ENCODE results near the gene DEGS1.

DEGS1 gene

GRCh38 chr1:224183591-224184312, 712 bp downstream of the DEGS1 start:
- H3K14ac ChIP-seq (ENCODE audit: low read length): peak overlapping the region; percentile 90
- H3K9ac ChIP-seq (ENCODE audit: low read length): peak overlapping the region; percentile 94
- H2BK5ac ChIP-seq (ENCODE audit: low read depth, low read length, poor library complexity): peak overlapping the region; percentile 54
- no peaks in the 10 kb centered on the region for H3K9me3 ChIP-seq (ENCODE audit: insufficient read depth, low read depth, low read length)
- peak in 1 of 2 donors; percentile 57 for DNase-seq
- peaks cover 0 to 10% of the 10 kb centered on the region in 2 experiments for H3K36me3 ChIP-seq (ENCODE audit: control insufficient read depth in 1 of 2, insufficient read depth in 2 of 2, low read length in 2 of 2)
- no peak overlapping the region for H3K23ac ChIP-seq (ENCODE audit: low read length)
- H3K79me1 ChIP-seq (ENCODE audit: low read length): peaks cover 11% of the 10 kb centered on the region
- peaks cover 18% of the 10 kb centered on the region for H3K79me2 ChIP-seq (ENCODE audit: control insufficient read depth, insufficient read depth, low read length, poor library complexity)
- H3K4me2 ChIP-seq (ENCODE audit: low read length): peak overlapping the region; percentile 89
- no peaks in the 10 kb centered on the region for H3K27me3 ChIP-seq (ENCODE audit: insufficient read depth, low read length)
- peak overlapping the region; percentile 15 for H2AK5ac ChIP-seq (ENCODE audit: low read length)
- H4K8ac ChIP-seq (ENCODE audit: low read depth, low read length): peak overlapping the region; percentile 86
- H3K4me1 ChIP-seq (ENCODE audit: control insufficient read depth in 1 of 2, insufficient read depth in 2 of 2, low read length in 2 of 2): peaks cover 0 to 4% of the 10 kb centered on the region in 2 experiments
- H3K4me3 ChIP-seq (ENCODE audit: low read depth, low read length): peak overlapping the region; percentile 96
- H4K12ac ChIP-seq (ENCODE audit: low read depth, low read length): peak overlapping the region; percentile 94
- peak overlapping the region; percentile 98 for H3K4ac ChIP-seq (ENCODE audit: low read depth, low read length)
- H2BK120ac ChIP-seq (ENCODE audit: insufficient read depth, low read length, poor library complexity): peak overlapping the region; percentile 64
- H4K91ac ChIP-seq (ENCODE audit: low read depth, low read length): peak overlapping the region; percentile 93
- peak overlapping the region; percentile 79 for H2BK12ac ChIP-seq (ENCODE audit: low read length)
- WGBS (ENCODE audit: extremely low coverage, insufficient coverage, insufficient read length): no CpG with 5 or more reads among the region's 53 CpGs
- H2AFZ ChIP-seq (ENCODE audit: insufficient read depth, low read length, poor library complexity): peak overlapping the region; percentile 82
- peak overlapping the region; percentile 81 for H3K27ac ChIP-seq (ENCODE audit: low read depth, low read length)
- peak overlapping the region; percentile 92 for H3K18ac ChIP-seq (ENCODE audit: low read length)

- no peak overlapping the region for H2BK5ac ChIP-seq (ENCODE audit: low read depth, low read length, poor library complexity)
- peaks cover 2 to 10% of the 10 kb centered on the region in 2 experiments for H3K36me3 ChIP-seq (ENCODE audit: control insufficient read depth in 1 of 2, insufficient read depth in 2 of 2, low read length in 2 of 2)
- DNase-seq: no peak
- H2AK5ac ChIP-seq (ENCODE audit: low read length): no peak overlapping the region
- H3K4me1 ChIP-seq (ENCODE audit: control insufficient read depth in 1 of 2, insufficient read depth in 2 of 2, low read length in 2 of 2): peaks cover 0 to 4% of the 10 kb centered on the region in 2 experiments
- H3K9ac ChIP-seq (ENCODE audit: low read length): no peak overlapping the region
- H3K79me2 ChIP-seq (ENCODE audit: control insufficient read depth, insufficient read depth, low read length, poor library complexity): peaks cover 18% of the 10 kb centered on the region
- no peak overlapping the region for H3K14ac ChIP-seq (ENCODE audit: low read length)
- no peak overlapping the region for H4K12ac ChIP-seq (ENCODE audit: low read depth, low read length)
- H2BK12ac ChIP-seq (ENCODE audit: low read length): no peak overlapping the region
- no CpG with 5 or more reads among the region's 8 CpGs for WGBS (ENCODE audit: extremely low coverage, insufficient coverage, insufficient read length)
- H3K4me2 ChIP-seq (ENCODE audit: low read length): no peak overlapping the region
- no peak overlapping the region for H4K8ac ChIP-seq (ENCODE audit: low read depth, low read length)
- no peak overlapping the region for H2BK120ac ChIP-seq (ENCODE audit: insufficient read depth, low read length, poor library complexity)
- H4K91ac ChIP-seq (ENCODE audit: low read depth, low read length): no peak overlapping the region
- H3K23ac ChIP-seq (ENCODE audit: low read length): no peak overlapping the region
- no peak overlapping the region for H2AFZ ChIP-seq (ENCODE audit: insufficient read depth, low read length, poor library complexity)
- no peak overlapping the region for H3K4me3 ChIP-seq (ENCODE audit: low read depth, low read length)
- H3K4ac ChIP-seq (ENCODE audit: low read depth, low read length): peak overlapping the region; percentile 61
- H3K9me3 ChIP-seq (ENCODE audit: insufficient read depth, low read depth, low read length): no peaks in the 10 kb centered on the region
- H3K18ac ChIP-seq (ENCODE audit: low read length): no peak overlapping the region
- H3K27ac ChIP-seq (ENCODE audit: low read depth, low read length): no peak overlapping the region
- H3K79me1 ChIP-seq (ENCODE audit: low read length): peaks cover 11% of the 10 kb centered on the region
- no peaks in the 10 kb centered on the region for H3K27me3 ChIP-seq (ENCODE audit: insufficient read depth, low read length)
These were observed 2.2 kb downstream of the DEGS1 start for GRCh38 chr1:224185208-224185607.

- DNase-seq: no peak
- Histone ChIP-seq H3K14ac (ENCODE audit: low read length) (no peak overlapping the region), H2AK5ac (ENCODE audit: low read length) (no peak overlapping the region), H3K4ac (ENCODE audit: low read depth, low read length) (no peak overlapping the region), H3K9ac (ENCODE audit: low read length) (no peak overlapping the region), H3K27ac (ENCODE audit: low read depth, low read length) (no peak overlapping the region), H3K27me3 (ENCODE audit: insufficient read depth, low read length) (no peaks in the 10 kb centered on the region), H3K23ac (ENCODE audit: low read length) (no peak overlapping the region), H3K4me2 (ENCODE audit: low read length) (no peak overlapping the region), H4K8ac (ENCODE audit: low read depth, low read length) (no peak overlapping the region), H2BK12ac (ENCODE audit: low read length) (no peak overlapping the region), H2AFZ (ENCODE audit: insufficient read depth, low read length, poor library complexity) (no peak overlapping the region), H3K4me3 (ENCODE audit: low read depth, low read length) (no peak overlapping the region), H3K79me1 (ENCODE audit: low read length) (peaks cover 6% of the 10 kb centered on the region), H4K91ac (ENCODE audit: low read depth, low read length) (no peak overlapping the region), H3K18ac (ENCODE audit: low read length) (no peak overlapping the region), H3K4me1 (ENCODE audit: control insufficient read depth in 1 of 2, insufficient read depth in 2 of 2, low read length in 2 of 2) (peaks cover 0 to 4% of the 10 kb centered on the region in 2 experiments), H3K79me2 (ENCODE audit: control insufficient read depth, insufficient read depth, low read length, poor library complexity) (peaks cover 16% of the 10 kb centered on the region), H4K12ac (ENCODE audit: low read depth, low read length) (no peak overlapping the region), H2BK120ac (ENCODE audit: insufficient read depth, low read length, poor library complexity) (no peak overlapping the region), H3K9me3 (ENCODE audit: insufficient read depth, low read depth, low read length) (no peaks in the 10 kb centered on the region), H2BK5ac (ENCODE audit: low read depth, low read length, poor library complexity) (no peak overlapping the region), H3K36me3 (ENCODE audit: control insufficient read depth in 1 of 2, insufficient read depth in 2 of 2, low read length in 2 of 2) (peaks cover 7 to 15% of the 10 kb centered on the region in 2 experiments)
- no CpG with 5 or more reads among the region's 2 CpGs for WGBS (ENCODE audit: extremely low coverage, insufficient coverage, insufficient read length)
These were observed 5.2 kb downstream of the DEGS1 start for GRCh38 chr1:224188286-224188685.

GRCh38 chr1:224189561-224189960, 6.5 kb downstream of the DEGS1 start:
- Histone ChIP-seq H3K9ac (ENCODE audit: low read length) (no peak overlapping the region), H2AK5ac (ENCODE audit: low read length) (no peak overlapping the region), H3K14ac (ENCODE audit: low read length) (no peak overlapping the region), H4K91ac (ENCODE audit: low read depth, low read length) (no peak overlapping the region), H3K9me3 (ENCODE audit: insufficient read depth, low read depth, low read length) (no peaks in the 10 kb centered on the region), H3K18ac (ENCODE audit: low read length) (no peak overlapping the region), H3K4ac (ENCODE audit: low read depth, low read length) (no peak overlapping the region), H3K27me3 (ENCODE audit: insufficient read depth, low read length) (no peaks in the 10 kb centered on the region), H3K36me3 (ENCODE audit: control insufficient read depth in 1 of 2, insufficient read depth in 2 of 2, low read length in 2 of 2) (peaks cover 11 to 20% of the 10 kb centered on the region in 2 experiments), H3K4me1 (ENCODE audit: control insufficient read depth in 1 of 2, insufficient read depth in 2 of 2, low read length in 2 of 2) (peaks cover 0 to 2% of the 10 kb centered on the region in 2 experiments), H2AFZ (ENCODE audit: insufficient read depth, low read length, poor library complexity) (no peak overlapping the region), H2BK12ac (ENCODE audit: low read length) (no peak overlapping the region), H2BK120ac (ENCODE audit: insufficient read depth, low read length, poor library complexity) (no peak overlapping the region), H3K4me2 (ENCODE audit: low read length) (no peak overlapping the region), H3K79me1 (ENCODE audit: low read length) (no peaks in the 10 kb centered on the region), H3K23ac (ENCODE audit: low read length) (no peak overlapping the region), H4K8ac (ENCODE audit: low read depth, low read length) (no peak overlapping the region), H2BK5ac (ENCODE audit: low read depth, low read length, poor library complexity) (no peak overlapping the region), H4K12ac (ENCODE audit: low read depth, low read length) (no peak overlapping the region), H3K4me3 (ENCODE audit: low read depth, low read length) (no peak overlapping the region), H3K27ac (ENCODE audit: low read depth, low read length) (no peak overlapping the region), H3K79me2 (ENCODE audit: control insufficient read depth, insufficient read depth, low read length, poor library complexity) (peaks cover 7% of the 10 kb centered on the region)
- no peak for DNase-seq
- no CpG with 5 or more reads among the region's 7 CpGs for WGBS (ENCODE audit: extremely low coverage, insufficient coverage, insufficient read length)

Measured in trophoblast cell (in vitro differentiated cells and primary cell).